ENCODE data around the gene MCM3AP. TPM values are rescaled to one million over a fixed set of nuclear protein-coding genes. Genes with fewer than 3 reads are reported as not detected.
A peak's percentile ranks its signal among the peaks of the same experiment; 100 is the strongest.

MCM3AP gene
- total and polyA plus RNA-seq, 9 of the 15 experiments (the other 6 are each of a cell fraction or from before 2014, with no cell fraction given): 6.5 to 179 (median 69.6) TPM

DNA sequence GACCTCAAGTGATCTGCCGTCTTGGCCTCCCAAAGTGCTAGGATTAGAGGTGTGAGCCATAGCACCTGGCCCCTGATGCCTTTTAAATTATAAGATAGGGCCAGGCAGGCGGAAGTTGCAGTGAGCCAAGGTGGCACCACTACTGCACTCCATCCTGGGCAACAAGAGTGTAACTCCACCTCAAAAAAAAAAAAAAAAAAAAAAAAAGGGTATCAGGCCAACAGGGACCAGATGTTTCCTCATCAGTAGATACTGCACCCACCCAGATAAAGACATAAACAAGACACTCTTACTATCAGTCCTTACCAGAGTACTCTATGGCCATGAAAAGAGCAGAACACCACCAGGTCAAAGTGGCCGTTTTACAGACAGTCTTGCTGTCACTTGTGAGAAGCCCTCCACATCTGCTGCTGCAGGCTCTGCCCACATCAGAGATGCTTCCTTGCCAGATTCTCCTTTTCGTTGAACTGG lies 35.0 kb upstream of the MCM3AP start (continued):
- TF ChIP-seq GTF2F1 (IDR thresholded peaks at IDR 0.05; ENCODE audit: low read depth, low read length) (no peak), ZNF224 (CRISPR knock-in tag; IDR thresholded peaks at IDR 0.05) (no peak), MBD2 (IDR thresholded peaks at IDR 0.05; ENCODE audit: borderline replicate concordance, low read depth) (peak; percentile 87), SPI1 (IDR thresholded peaks at IDR 0.05; ENCODE audit: borderline replicate concordance, low read depth, low read length) (no peak), ZNF707 (CRISPR knock-in tag; conservative IDR thresholded peaks at IDR 0.05) (no peak), MTA1 (IDR thresholded peaks at IDR 0.05; ENCODE audit: borderline replicate concordance) (peak; percentile 85; the same call in 1 of the 2 replicates), HNRNPUL1 (IDR thresholded peaks at IDR 0.05; ENCODE audit: low read length) (no peak), ZC3H8 (IDR thresholded peaks at IDR 0.05) (peak; percentile 14; the same call in 1 of the 2 replicates), MAFG (tag; conservative IDR thresholded peaks at IDR 0.05) (no peak), NCOA1 (IDR thresholded peaks at IDR 0.05; ENCODE audit: low read depth) (peak; percentile 94; the same call in 1 of the 2 replicates), ARID1B (IDR thresholded peaks at IDR 0.05) (peak; percentile 100), ZBTB2 (IDR thresholded peaks at IDR 0.05) (peak; percentile 85), DMBX1 (CRISPR knock-in tag; IDR thresholded peaks at IDR 0.05; ENCODE audit: borderline replicate concordance) (peak; percentile 97), SNRNP70 (optimal IDR thresholded peaks at IDR 0.05; ENCODE audit: low read depth, low read length) (no peak), ZNF232 (CRISPR knock-in tag; IDR thresholded peaks at IDR 0.05) (no peak), RBM22 (IDR thresholded peaks at IDR 0.05; ENCODE audit: low read depth, low read length, poor library complexity, severe bottlenecking) (no peak), DACH1 (IDR thresholded peaks at IDR 0.05; ENCODE audit: partially characterized antibody) (peak; percentile 53), SLC30A9 (CRISPR knock-in tag; IDR thresholded peaks at IDR 0.05) (no peak), ZNF184 (CRISPR knock-in tag; IDR thresholded peaks at IDR 0.05) (no peak), ZNF395 (CRISPR knock-in tag; IDR thresholded peaks at IDR 0.05) (peak; percentile 98), BHLHE40 (IDR thresholded peaks at IDR 0.05; ENCODE audit: low read length) (peak; percentile 33; the same call in 1 of the 2 replicates)
- TF ChIP-seq, protein P1, sequence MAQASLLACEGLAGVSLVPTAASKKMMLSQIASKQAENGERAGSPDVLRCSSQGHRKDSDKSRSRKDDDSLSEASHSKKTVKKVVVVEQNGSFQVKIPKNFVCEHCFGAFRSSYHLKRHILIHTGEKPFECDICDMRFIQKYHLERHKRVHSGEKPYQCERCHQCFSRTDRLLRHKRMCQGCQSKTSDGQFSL (CRISPR knock-in tag; IDR thresholded peaks at IDR 0.05): no peak
- TF ChIP-seq, protein P1 (tag; IDR thresholded peaks at IDR 0.05): no peak
- TF ChIP-seq, protein P2, sequence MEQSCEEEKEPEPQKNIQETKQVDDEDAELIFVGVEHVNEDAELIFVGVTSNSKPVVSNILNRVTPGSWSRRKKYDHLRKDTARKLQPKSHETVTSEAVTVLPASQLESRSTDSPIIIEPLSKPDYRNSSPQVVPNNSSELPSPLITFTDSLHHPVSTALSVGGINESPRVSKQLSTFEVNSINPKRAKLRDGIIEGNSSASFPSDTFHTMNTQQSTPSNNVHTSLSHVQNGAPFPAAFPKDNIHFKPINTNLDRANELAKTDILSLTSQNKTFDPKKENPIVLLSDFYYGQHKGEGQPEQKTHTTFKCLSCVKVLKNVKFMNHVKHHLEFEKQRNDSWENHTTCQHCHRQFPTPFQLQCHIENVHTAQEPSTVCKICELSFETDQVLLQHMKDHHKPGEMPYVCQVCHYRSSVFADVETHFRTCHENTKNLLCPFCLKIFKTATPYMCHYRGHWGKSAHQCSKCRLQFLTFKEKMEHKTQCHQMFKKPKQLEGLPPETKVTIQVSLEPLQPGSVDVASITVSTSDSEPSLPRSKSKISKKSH (CRISPR knock-in tag; IDR thresholded peaks at IDR 0.05): no peak
- TF ChIP-seq, protein P3, sequence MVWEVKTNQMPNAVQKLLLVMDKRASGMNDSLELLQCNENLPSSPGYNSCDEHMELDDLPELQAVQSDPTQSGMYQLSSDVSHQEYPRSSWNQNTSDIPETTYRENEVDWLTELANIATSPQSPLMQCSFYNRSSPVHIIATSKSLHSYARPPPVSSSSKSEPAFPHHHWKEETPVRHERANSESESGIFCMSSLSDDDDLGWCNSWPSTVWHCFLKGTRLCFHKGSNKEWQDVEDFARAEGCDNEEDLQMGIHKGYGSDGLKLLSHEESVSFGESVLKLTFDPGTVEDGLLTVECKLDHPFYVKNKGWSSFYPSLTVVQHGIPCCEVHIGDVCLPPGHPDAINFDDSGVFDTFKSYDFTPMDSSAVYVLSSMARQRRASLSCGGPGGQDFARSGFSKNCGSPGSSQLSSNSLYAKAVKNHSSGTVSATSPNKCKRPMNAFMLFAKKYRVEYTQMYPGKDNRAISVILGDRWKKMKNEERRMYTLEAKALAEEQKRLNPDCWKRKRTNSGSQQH (CRISPR knock-in tag; IDR thresholded peaks at IDR 0.05): no peak

Data from K562 (cell line).